Measurements from ENCODE around the gene KRT76.

KRT76 gene

DNA sequence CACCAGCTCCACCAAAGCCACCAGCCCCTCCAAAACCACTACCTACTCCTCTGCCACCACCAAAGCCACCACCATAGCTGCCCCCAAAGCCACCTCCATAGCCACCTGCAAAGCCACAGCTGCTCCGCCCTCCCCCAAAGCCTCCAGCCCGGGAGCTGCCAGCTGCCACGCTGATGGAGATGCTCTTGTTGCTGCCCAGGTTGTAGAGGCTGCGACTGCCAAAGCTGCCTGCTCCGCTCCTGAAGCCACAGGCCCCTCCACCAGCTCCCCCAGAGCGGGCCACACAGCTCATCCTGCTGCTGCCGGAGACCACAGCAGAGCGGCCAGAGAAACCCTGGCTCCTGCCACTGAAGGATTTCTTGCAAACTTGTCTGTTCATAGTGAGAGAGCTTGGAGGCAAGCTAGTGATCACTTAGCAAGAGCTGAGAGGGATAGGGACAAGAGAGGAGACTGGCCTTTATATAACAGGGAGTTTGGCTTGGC is at the start of gene KRT76:
KRT76 (minus strand) TSS at position 433 of the 483 bp plus-strand sequence; CDS start at position 379, 54 bp downstream.
- DNase-seq (ENCODE audit: low read depth), result no peak

GRCh38 chr12:52825961-52826360 is 48.8 kb upstream of the KRT76 start:
- no peak for DNase-seq (ENCODE audit: low read depth)

GRCh38 chr12:52824741-52825410 is 47.7 kb upstream of the KRT76 start:
- no peak for DNase-seq (ENCODE audit: low read depth)

DNA sequence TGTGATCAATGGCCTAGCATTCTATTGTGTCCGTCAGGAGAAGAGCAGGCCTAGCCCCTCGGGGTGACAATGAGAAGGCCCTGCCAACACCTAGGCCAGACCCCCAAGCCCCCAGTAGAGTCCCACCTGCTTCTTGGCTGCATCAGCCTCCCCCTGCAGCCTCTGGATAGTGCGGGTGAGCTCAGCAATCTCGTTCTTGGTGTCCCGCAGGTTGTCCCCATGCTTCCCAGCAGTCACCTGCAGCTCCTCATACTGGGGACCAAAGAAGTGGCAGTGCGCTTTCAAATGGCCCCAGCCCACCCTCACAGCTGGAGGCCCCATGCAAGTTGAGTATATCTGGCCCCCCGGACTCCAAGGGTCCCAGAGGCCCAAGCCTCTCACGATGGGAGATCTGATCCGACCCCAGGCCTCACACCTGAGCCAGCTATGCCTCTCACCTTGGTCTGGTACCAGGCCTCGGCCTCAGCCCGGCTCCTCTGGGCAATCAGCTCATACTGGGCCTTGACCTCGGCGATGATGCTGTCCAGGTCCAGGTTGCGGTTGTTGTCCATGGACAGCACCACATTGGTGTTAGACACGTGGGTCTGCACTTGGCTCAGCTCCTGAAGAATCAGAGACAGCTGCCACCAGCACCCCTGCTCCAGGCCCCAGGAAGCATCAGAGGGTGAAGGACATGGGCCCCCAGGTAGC is 46.8 kb upstream of the KRT76 start:
- no peak for DNase-seq (ENCODE audit: low read depth)

- DNase-seq (ENCODE audit: low read depth), result no peak
These were observed 45.8 kb upstream of the KRT76 start for GRCh38 chr12:52822771-52823510.

DNA sequence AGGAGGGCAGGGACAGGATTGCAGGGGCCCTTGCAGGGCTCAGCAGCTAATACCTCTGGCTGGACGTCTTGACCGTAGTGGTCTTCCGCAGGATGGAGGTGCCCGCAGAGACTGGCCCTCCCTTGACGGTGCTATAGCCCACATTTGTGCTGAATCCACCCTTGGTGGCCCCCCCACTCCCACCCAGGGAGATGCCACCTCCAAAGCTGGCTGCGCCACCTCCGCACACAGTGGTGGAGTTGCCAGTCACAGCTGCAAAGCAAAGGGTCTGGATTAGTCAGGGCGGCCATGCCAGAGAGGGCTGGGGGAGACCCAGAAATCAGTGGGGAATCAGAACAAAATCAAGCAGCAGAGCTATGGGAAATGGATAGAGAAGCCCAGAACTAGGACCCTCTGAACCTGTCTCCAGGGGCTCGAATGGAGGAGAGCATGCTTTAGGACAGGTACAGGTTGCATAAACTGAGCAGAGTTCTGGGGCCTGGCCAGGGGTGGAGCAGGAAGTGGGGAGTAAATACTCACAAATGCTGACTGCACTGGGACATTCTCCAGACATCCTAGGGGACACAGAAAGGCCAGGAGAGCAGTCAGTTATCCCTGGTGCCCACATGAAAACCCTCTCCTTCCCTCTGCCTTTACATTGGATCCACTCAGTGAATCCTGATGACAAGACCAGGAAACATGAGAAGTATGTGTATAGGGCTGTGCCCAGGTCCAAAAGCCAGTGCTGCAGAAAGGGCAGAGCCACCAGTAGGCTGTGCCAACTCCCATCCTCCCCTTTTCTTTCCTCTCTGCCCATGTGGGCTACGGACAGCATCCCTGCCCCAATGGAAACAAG is 44.9 kb upstream of the KRT76 start:
- no peak for DNase-seq (ENCODE audit: low read depth)

DNA sequence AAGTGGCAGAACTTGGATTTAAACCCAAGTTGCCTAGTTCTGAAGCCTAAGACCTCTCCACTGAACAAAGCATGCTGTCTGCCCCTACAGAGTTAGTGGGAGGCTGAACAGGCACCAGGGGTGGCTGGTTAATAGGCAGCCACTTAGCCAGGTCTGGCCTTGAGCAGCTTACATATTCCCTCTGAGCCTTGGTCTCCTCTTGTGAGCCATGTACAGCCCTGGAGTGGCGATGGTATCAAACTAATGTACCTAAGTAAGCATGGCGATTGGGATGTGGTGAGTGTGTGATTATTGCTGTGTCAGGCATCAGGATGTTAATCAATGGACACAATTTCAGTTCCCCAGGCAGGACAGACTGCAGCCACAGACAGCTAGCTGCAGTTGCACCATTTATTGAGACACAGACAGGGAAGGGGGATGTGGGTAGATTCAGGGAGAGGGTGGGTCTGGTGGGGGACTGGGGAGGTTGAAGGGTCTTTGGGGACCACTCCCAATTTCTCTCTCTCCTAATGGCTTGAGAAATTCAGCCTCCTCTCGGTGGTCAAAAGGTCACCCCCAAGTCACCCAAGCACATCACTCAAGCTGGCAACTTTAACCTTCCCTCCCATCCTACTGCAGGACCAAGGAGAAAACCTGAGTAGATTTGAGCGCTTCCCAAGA is 44.1 kb upstream of the KRT76 start:
- DNase-seq (ENCODE audit: low read depth), result no peak

GRCh38 chr12:52820521-52820920 is 43.4 kb upstream of the KRT76 start:
- no peak for DNase-seq (ENCODE audit: low read depth)

- no peak for DNase-seq (ENCODE audit: low read depth)
These were observed 42.8 kb upstream of the KRT76 start for GRCh38 chr12:52819731-52820510.

GRCh38 chr12:52818887-52819420 is 41.8 kb upstream of the KRT76 start:
- DNase-seq (ENCODE audit: low read depth), result no peak

GRCh38 chr12:52818388-52818787 is 41.2 kb upstream of the KRT76 start:
- DNase-seq (ENCODE audit: low read depth), result no peak

DNA sequence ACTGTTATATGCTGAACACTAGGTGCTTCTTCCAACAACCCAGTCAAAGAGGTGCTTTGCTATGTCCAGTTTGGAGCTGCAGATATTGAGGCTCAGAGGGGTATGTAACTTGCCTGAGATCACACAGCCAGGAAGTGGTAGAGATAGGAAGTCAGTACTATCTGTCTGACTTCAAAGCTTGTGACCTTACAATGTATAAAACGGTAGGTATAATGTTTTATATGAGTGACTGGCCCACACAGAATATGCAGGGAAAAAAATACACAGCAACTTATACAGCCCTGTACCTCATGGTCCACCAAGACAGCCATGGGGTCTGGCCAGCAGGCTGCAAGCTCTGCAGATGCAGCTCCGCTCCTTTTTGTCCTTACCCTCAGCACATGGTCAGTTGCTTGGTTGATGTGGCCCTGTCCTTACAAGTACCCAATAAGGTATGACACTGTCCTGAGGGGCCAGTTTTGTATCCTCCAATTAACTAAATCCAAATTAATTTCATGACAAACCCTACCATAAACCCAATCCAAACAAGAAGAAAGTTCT is 40.6 kb upstream of the KRT76 start:
- no peak for DNase-seq (ENCODE audit: low read depth)

DNA sequence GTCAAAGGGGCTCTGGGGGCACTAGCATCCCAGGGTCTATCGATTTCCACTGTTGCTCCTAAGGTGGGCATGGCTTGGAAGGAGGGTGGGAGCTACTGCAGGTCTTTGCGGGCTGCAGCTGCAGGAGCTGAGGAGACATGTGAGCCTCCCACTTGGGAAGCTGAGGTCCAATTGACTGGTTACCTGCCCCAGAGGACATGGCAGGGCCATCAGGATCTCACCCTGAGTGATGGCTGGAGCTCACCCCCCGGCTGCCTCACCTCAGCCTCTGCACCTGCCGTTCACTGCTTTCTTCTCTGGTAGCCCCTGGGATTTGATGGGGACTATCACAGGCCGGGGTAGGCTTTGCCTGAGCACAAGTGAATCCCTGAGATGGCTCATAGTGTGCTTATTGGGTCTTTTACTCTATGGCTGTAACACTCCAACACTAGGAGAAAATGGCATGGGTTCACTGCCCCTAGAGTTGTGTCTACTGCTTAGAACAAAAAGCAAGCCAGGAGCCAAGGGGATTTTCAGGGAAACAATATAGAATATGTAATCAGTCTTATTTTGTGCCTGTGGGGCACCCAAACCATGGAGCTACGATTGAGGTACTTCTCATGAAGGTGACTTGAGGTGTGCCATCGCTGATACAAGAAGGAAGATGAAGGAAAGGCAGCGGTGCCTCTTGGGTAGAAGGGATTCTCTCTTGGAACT is 40.0 kb upstream of the KRT76 start:
- no peak for DNase-seq (ENCODE audit: low read depth)

DNA sequence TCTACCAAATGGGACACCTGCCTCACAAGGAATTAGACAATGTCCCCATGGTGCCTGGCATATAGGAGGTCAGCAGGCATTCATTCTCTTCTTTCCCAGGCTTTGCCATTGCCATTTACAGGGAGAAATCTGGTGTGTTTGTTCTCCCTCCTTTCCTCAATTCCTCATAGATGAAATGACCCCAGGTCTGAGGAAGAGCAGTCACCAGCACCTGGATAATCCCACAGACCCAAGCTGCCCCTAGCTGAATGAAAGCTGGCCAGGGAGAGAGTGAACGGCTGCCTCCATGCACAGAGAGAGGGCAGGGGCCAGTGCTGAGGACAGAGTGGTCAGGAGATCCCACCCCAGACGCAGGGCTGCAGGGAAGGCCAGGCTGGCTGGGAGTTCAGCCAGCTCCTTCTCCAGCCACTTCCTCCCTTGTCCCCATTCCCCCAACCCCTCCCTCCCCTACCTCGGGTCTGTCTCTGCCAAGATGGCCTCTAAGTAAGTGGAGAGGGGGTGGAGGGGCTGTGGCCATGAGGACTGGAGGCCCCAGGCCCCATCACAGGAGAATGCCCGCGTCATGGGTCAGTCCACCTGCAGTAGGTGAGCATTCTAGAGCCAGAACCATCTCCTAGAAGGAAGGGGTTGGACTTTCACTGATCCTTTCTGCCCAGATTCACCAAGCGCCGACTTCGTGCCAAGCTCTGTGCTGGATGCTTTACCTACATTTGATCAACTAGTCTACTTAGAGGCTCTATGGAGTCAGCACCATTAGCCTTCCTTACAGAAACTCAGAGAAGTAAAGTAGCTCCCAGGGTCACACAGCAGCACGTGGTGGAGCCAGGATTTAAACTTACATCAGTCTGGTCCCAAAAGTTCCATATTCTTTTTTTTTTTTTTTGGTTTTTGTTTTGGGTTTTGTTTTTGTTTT is 38.8 kb upstream of the KRT76 start:
- DNase-seq (ENCODE audit: low read depth), result no peak

GRCh38 chr12:52815161-52815560 is 38.0 kb upstream of the KRT76 start:
- no peak for DNase-seq (ENCODE audit: low read depth)

- no peak for DNase-seq (ENCODE audit: low read depth)
These were observed 37.6 kb upstream of the KRT76 start for GRCh38 chr12:52814710-52815155.

DNA sequence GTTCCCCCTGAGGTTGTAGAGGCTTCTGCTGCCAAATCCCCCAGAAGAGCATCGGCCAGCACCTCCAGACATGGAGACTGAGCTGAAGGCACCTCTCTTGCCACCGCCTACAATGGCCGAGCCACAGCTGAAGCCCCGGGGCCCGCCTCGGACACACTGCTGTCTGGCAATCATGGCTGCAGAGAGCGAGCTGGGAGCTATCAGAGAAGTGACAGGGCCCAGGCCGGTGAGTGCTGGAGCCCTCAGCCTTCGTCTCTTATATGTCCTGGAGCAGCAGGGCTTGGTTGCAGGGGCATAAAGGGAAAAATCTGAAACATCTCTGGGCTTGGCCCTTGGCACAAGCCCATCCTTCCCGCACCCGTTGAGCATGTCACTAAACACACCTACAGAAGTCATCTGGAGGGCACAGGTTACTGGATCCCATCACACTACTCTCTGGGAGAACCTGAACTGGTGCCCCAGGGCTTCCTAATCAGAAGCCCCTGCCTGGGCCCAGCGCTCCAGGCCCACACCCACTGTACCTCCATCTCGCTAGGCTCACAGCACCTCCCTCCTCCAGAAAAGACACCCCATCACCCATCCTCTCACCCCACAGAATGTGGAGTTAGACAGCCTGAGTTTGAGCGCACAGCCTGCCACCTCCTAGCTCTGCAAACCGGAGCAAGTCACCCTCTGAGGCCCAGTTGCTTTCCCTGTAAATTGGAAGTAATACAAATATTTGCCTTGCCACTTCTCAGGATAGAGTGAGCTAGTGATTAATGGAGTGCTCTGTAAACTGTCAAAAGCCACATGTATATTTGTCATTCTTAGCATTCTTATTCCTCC is 37.0 kb upstream of the KRT76 start, which contains the start of gene KRT4:
KRT4 (minus strand) TSS at position 232 of the 825 bp plus-strand sequence; CDS start at position 174, 58 bp downstream.
- no peak for DNase-seq (ENCODE audit: low read depth)

Measured in activated T-helper 9 cell treated with anti-CD3 and anti-CD28 coated beads, Interleukin-2, amount 50 U/mL, for 16 hours (primary cell).